Activated naive CD4-positive, alpha-beta T cell (primary cell): Measurements from ENCODE around the gene VWA8.

ENCODE experiments used
- DNase-seq, 4 experiments: peaks; one replicate each; lab custom pipeline; 2025; lab: John Stamatoyannopoulos, UW

VWA8 gene

DNA sequence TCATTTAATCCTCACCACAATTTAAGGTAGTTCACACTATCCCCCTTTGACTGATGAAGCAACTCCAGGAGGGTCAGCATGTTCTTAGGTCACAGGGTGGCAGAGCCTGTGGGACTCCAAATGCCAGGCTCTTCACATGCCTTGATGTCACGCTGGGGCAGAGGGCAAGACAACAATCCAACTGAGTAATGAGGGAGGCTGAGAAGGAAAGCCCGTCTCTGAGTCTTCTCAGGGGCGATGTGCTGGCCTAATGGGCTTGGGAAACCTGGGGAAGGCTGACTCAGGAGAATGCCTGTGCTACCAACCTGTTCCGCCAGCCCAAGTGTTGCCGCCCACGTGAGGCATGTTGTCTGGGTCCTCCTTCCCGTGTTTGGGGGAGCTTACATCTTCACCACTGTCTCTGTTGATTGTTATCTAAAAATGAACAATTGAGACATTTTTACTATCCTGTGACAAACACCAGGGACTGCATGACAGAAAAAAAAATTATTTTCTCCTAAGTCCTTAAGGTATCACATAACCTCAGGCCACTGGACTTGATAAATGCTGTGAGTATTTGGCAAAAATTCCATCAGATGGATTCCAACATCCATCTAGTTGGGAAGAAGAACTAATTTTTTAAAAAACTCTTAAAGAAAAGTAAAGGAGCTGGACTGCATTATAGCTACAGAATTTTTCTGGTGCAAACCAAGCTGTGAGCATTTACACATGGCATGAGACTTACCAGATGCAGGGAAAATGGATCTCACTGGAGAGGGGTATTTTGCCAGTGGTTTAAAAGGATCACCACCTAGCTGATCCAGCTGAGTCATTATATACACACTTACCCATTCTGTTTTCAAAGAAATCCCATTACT lies 346.0 kb downstream of the VWA8 start:
- no peak for DNase-seq

DNA sequence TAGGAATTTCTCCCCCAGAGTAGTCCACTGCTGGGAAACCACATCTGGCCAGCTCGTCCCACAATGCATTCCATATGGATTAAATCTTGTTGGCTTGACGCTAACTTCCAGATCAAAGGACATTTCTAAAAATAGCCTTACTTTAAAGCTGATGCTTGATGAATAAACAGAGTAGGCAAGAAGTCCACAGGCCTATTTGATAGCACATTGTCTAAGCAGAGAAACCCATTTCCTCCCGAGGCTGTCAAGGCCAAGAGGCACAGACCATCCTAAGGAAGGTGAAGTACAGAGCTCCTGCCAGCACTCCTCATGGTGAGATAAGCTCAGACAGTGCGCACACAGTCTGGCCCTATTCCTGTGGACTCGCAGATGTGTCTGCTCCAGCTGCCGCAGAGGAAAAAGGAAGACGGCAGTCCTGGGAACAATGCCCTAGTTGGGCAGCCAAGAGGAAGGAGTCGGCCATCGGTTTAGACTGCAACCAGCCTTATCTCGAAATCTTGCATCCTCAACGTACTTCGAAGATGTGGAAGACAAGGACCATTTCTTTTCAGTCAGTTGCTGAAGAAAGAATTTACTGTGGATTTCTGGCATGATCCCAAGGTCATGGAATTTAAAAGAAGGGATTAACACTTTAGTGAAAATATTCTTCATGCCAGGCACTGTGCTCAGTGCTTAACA lies 346.8 kb downstream of the VWA8 start:
- no peak for DNase-seq

DNA sequence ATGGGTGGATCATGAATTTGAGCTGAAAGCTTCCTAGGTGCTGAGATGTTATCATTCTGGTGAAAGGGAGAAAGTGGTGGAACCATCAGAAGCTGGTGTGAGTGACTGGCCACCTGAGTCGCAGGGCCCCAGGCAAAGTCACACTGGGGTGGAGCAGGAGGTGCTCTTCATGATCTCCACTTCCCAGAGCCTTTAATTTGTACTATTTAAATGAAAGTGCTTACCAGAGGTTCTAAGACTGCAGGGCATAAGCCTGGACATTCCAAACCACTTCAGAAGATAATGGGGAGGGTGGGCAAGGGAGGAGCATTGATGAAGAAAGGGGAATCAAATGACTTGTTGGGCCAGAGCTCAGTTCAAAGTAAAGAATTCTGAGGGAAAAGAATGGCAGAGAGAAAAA lies 347.4 kb downstream of the VWA8 start:
- no peak for DNase-seq

DNA sequence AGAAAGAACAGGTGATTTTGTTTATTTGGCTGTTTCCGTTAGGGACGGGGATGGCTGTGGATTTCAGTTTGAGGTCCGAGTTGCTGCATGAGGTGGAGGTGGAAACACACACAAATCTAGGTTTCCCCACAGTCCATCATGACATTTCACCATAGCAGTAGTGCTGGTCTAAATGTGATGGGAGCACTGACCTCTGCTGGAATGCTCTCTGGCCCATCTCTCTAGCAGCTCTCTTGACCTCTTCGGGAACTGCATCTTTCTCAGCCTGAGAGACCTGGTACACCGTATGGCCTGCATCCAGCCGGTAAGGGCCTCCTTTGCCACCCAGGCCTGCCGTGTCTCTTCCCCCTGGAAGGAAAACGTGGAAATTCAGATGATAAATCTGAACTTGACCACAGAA lies 349.5 kb downstream of the VWA8 start:
- DNase-seq = no peak

DNA sequence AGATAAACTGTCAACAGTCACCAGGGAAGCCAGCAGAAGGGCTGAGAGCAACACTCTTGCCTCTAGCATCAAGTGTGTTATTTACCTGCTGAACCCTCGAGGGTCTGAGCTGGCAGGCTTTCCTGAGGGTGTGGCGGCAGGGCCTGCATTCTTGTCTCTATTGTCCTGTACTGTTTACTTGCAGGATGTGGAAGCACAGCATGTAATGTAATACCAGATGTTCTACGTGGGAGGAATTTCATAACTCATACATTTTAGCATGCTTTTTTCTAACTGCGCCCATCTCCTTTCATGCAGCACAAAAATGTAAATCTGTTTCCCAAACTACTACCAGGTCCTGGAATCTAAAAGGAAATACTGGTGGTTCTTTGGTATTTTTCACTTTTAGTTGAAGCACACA lies 350.5 kb downstream of the VWA8 start:
- DNase-seq = no peak

GRCh38 chr13:41609828-41610227 lies 351.1 kb downstream of the VWA8 start:
- no peak for DNase-seq

DNA sequence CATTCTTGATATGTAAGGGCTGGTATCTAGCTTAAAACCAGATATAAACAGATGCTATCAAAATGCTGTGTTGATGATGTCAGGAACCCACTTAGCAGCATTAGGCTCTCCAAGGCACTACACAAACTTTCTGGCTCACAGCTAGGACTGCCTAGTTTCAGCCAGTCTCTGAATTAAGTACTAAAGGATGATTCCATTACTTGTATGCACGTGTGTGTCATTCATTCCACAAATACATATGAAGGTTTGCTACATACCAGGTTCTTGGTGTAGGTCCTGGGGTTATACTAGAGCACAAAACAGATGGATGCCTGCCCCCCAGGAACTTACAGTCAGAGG lies 352.1 kb downstream of the VWA8 start:
- no peak for DNase-seq

GRCh38 chr13:41608111-41608838 lies 352.6 kb downstream of the VWA8 start:
- DNase-seq = no peak

GRCh38 chr13:41606646-41607045 lies 354.3 kb downstream of the VWA8 start:
- DNase-seq = no peak

GRCh38 chr13:41605319-41606285 lies 355.3 kb downstream of the VWA8 start:
- no peak for DNase-seq

DNA sequence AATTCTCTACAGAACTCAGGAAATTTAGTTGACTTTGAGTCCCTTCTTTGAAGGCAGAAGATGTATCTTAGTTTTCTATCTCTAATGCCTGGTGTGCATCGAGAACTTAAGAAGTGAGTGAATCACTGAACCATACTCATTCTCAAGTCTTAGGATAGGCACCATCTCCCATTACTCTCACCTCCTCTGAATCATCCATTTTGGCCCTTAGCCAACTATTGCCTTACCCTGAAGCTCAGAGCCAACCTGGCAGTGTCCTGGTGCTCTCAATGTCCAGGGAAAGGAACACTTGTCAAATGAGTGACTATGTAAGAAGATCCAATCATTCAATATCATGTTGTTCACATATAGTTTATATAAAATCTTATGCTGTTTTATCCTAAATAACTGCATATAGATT lies 357.0 kb downstream of the VWA8 start:
- no peak for DNase-seq

- DNase-seq = no peak
Measured at GRCh38 chr13:41601718-41602445, 359.0 kb downstream of the VWA8 start.

DNA sequence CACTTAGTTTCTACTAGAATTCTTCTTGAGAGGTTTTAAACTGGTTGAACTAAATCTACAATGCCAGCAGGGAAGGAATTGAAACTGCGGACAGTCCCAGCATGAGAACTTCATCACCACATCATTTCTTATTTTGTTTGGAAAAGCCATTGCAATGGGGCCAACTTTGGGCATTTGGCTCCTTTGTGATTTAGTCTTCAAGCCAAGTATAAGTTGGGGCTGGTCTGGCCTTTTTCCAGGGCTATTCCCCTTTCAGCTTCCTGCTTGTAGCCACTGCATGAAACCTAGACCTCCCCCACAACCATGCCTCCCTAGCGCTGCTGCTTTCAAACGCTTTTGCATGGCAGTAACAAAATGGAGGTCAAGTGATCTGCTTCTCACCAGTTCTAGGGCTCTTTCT lies 361.3 kb downstream of the VWA8 start:
- DNase-seq = no peak

- no peak for DNase-seq
Measured at GRCh38 chr13:41597348-41598041, 363.4 kb downstream of the VWA8 start.

DNA sequence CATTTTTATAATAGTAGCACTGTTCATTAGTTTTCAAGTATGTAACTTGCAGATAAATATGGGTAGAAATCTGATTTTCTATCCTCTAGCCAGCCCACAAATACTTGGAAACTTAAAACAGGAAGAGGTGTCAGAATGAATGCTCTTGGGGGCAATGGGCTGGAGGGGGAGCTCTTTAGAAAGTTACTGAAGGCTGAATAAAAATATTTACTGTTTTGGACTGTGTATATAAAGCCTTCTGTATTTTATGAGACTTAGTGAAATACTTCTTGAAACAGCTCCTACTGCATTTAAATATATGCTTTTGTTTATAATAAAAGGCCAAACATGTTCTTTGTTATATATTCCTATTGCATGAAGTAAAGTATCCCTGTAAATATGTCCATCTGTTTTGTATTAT lies 364.7 kb downstream of the VWA8 start:
- DNase-seq = no peak

GRCh38 chr13:41595298-41595697 lies 365.6 kb downstream of the VWA8 start:
- no peak for DNase-seq

DNA sequence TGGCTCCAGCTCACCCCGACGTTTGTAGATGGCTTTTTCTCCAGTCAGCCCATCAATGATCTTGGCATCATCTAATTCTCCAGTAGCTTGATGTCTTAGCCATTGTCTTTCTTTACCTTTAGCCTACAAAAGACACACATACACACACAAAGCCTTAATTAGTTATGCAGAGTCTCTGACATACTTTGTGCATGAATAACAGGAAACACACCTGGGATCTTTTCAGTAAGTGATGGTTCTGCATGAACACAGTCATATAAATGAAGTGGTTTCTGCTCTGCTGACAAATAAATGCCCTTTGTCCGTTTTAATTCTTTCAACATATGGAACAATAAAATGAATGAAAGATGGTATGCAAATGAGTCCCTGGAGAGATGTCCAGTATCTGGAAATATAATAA lies 370.3 kb downstream of the VWA8 start:
- no peak for DNase-seq

DNA sequence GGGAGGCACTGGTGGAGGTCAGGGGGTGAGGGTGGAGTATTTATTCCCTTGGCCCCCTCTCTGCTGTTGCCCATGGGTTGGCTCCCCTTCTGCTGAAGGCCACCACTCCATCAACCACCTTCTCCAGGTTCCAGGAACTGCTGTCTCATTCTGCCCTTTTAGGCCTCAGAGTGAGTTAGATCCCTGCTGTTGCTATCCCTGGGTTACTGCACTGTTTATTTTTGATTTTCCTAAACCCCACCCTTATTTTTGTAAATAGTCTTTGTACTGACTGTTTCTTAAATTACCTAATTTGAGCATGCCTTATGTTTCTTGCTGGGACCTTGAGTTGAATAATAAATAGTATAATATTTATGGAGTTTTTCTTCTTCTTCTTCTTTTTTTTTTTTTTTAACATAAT lies 370.8 kb downstream of the VWA8 start:
- DNase-seq = no peak

DNA sequence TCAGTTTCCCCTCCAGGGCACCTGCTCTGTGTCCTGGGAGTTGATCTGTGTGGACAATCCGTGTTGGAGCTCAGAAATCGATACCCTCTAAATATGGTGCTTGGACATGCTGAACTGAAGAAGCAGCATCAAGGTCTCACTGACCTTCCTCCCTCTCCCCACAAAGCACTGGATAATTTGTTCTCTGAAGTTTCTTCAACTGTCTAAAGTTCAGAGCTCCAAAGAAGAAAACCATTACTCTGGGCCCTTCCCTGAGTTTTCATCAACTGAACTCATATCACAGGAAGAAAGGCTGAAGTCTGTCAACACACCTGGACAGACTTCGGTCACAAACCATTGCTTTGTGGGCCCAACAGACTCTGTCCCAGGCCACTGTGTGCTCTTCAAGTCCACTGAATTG lies 371.5 kb downstream of the VWA8 start:
- DNase-seq = no peak

DNA sequence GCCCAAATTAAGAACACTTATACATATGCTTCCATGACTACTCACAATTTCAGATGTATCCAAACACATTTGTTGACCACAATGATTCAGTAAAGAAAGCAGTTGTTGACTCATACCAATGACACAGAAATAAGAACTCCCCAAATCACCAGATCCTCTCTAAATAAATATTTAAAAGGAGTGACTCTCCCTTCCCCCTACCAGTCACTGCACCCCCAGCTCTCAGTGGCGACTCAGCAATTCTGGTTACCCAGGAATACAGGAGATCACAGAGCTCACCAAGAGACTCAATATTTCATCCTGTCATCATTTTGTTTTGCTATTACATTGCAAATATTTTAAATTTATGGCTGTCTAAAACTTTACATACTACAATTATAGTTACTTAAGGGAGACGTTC lies 372.0 kb downstream of the VWA8 start:
- DNase-seq = no peak

- no peak for DNase-seq
Measured at GRCh38 chr13:41588448-41588847, 372.5 kb downstream of the VWA8 start.
